Gastrocnemius medialis (tissue), 4 donors: Measurements from ENCODE around the gene SELENOF.

Experiments
- CTCF ChIP-seq, 5 experiments: fragments of 450-650 bp in 3 of 5; fragments of 200-600 bp in 2 of 5; sonication (generic) in 2 of 5; IDR thresholded peaks in 4 of 5; conservative IDR thresholded peaks in 1 of 5; 1 replicate in 4 of 5; 2 replicates in 1 of 5; pipeline ENCODE4 v1.5.1; 2016 to 2019; ENCODE audit warnings: antibody characterized with exemption in 5 of 5, mild to moderate bottlenecking in 3 of 5, moderate library complexity in 3 of 5
- POLR2A ChIP-seq, 2 donors: fragments of 450-650 bp; IDR thresholded peaks; one replicate each; pipeline ENCODE4 v1.6.1; 2017; ENCODE audit warnings: antibody characterized with exemption in 2 of 2, mild to moderate bottlenecking in 2 of 2, moderate library complexity in 2 of 2

GRCh38 chr1:86868477-86868876 is 45.4 kb downstream of the SELENOF start:
- TF ChIP-seq CTCF (IDR thresholded peaks at IDR 0.05 in 4 of 5, conservative IDR thresholded peaks at IDR 0.05 in 1 of 5), result no peak
- no peak for TF ChIP-seq POLR2A (IDR thresholded peaks at IDR 0.05)
